ENCODE data around the gene PPFIA3. TPM values are rescaled to one million over a fixed set of nuclear protein-coding genes. Genes with fewer than 3 reads are reported as not detected.

Gene PPFIA3
- total RNA-seq, 2 donors from 2014 or later = 6.7 to 15.2 TPM

GRCh38 chr19:49106648-49107135 is 12.7 kb upstream of the PPFIA3 start:
- WGBS, 2 donors = 49 to 62% methylated on average over 11 to 12 of the region's 12 CpGs
- Histone ChIP-seq H3K27ac (no peak overlapping the region), H3K36me3 (replicated peaks in 1 of 2; ENCODE audit: insufficient read depth in 1 of 2, low read depth in 2 of 2) (peaks cover 7 to 14% of the 10 kb centered on the region in 2 donors), H3K4me3 (no peak overlapping the region), H3K27me3 (no peaks in the 10 kb centered on the region), H3K4me1 (peaks cover 8% of the 10 kb centered on the region), H3K9me3 (no peaks in the 10 kb centered on the region)
- TF ChIP-seq POLR2A (IDR thresholded peaks at IDR 0.05) = no peak
- TF ChIP-seq CTCF (IDR thresholded peaks at IDR 0.05) = peak; percentile 51 to 71 (median 63)
- intact Hi-C loops (cut with DNase I) = no loop called here
- ATAC-seq = peak; percentile 60
- DNase-seq = peak; percentile 51 to 67 (median 55)

- DNase-seq = no peak
- TF ChIP-seq CTCF (IDR thresholded peaks at IDR 0.05) (no peak), POLR2A (IDR thresholded peaks at IDR 0.05) (no peak)
Observed at GRCh38 chr19:49107625-49108459, 11.5 kb upstream of the PPFIA3 start.

DNA sequence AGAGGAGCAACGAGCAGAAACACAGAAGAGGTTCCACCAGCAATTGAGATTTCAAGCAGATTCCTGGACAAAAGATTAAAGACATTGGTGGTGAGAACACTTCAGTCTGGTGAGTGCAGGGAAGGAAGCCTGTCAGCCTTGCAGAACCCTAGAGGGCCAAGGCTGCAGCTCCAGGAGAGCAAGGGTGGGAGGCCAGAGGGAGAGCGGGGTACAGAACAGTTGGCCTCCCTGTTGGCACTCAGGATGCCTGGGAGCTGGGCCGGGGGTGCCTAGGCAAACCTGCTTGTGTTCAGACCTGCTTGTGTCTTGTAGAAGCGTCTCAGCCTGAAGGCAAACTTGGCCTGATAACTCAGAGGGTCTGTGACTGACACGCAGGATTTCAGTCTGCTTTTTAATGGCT is 10.3 kb upstream of the PPFIA3 start:
- no peak overlapping the region for H3K4me3 ChIP-seq
- peaks cover 13% of the 10 kb centered on the region for H3K4me1 ChIP-seq
- intact Hi-C loops (cut with DNase I) = no loop called here
- no peaks in the 10 kb centered on the region for H3K9me3 ChIP-seq
- ATAC-seq (no peak), DNase-seq (no peak)
- TF ChIP-seq POLR2A (IDR thresholded peaks at IDR 0.05) (no peak), CTCF (IDR thresholded peaks at IDR 0.05) (no peak)
- H3K27ac ChIP-seq = no peak overlapping the region
- no peaks in the 10 kb centered on the region for H3K27me3 ChIP-seq
- H3K36me3 ChIP-seq (replicated peaks in 1 of 2; ENCODE audit: insufficient read depth in 1 of 2, low read depth in 2 of 2) = peaks cover 5 to 7% of the 10 kb centered on the region in 2 donors
- WGBS, 2 donors = 79 to 87% methylated on average over 5 of the region's 5 CpGs

More at GRCh38 chr19:49107625-49108459, 11.5 kb upstream of the PPFIA3 start:
- Histone ChIP-seq H3K27me3 (no peaks in the 10 kb centered on the region), H3K9me3 (no peaks in the 10 kb centered on the region), H3K36me3 (replicated peaks in 1 of 2; ENCODE audit: insufficient read depth in 1 of 2, low read depth in 2 of 2) (peaks cover 6 to 7% of the 10 kb centered on the region in 2 donors), H3K27ac (no peak overlapping the region), H3K4me1 (peaks cover 8% of the 10 kb centered on the region), H3K4me3 (no peak overlapping the region)
- intact Hi-C loops (cut with DNase I) = no loop called here
- 94 to 97% methylated on average over 86 to 93 of the region's 93 CpGs for WGBS, 2 donors
- ATAC-seq = no peak

GRCh38 chr19:49109569-49110233 is 9.6 kb upstream of the PPFIA3 start:
- H3K4me1 ChIP-seq = peaks cover 14% of the 10 kb centered on the region
- ATAC-seq = no peak
- no peak for TF ChIP-seq POLR2A (IDR thresholded peaks at IDR 0.05)
- no peak for TF ChIP-seq CTCF (IDR thresholded peaks at IDR 0.05)
- H3K9me3 ChIP-seq = no peaks in the 10 kb centered on the region
- H3K27ac ChIP-seq = no peak overlapping the region
- DNase-seq = no peak
- H3K27me3 ChIP-seq = no peaks in the 10 kb centered on the region
- no peak overlapping the region for H3K4me3 ChIP-seq
- WGBS, 2 donors = 81 to 89% methylated on average over 8 of the region's 8 CpGs
- intact Hi-C loops (cut with DNase I) = loop anchor here (5.0 kb wide), 1 partner anchor 38 kb away; no protein-coding TSS in a partner anchor
- peaks cover 4 to 5% of the 10 kb centered on the region in 2 donors for H3K36me3 ChIP-seq (replicated peaks in 1 of 2; ENCODE audit: insufficient read depth in 1 of 2, low read depth in 2 of 2)

Data from body of pancreas (tissue), 4 donors.